Kidney epithelial cell (primary cell): Measurements from ENCODE around the gene GREM1. TPM values are rescaled to one million over a fixed set of nuclear protein-coding genes. Genes with fewer than 3 reads are reported as not detected.

Source experiments
- DNase-seq: peaks from one replicate; pipeline ENCODE4 v3.0.0-alpha.2; 2010; ENCODE audit warnings: low read depth
- H3K27me3 ChIP-seq: 2 replicates; pipeline ENCODE4 v1.6.0; 2011; ENCODE audit warnings: low read length; ENCODE audit not compliant: control insufficient read depth, insufficient read depth
- H3K36me3 ChIP-seq: 2 replicates; pipeline ENCODE4 v1.5.1; 2011; ENCODE audit warnings: low read length; ENCODE audit not compliant: control insufficient read depth, insufficient read depth
- H3K4me3 ChIP-seq: 2 replicates; pipeline ENCODE4 v1.5.1; 2011; ENCODE audit warnings: low read depth, mild to moderate bottlenecking, control low read depth, low read length
- total RNA-seq: library from RNA; depleted of rRNA; stranded (reverse); fragments of >200 nt; gene quantifications from 2 replicates; pipeline ENCODE4 v1.2.3, GENCODE V29; 2015
- TF ChIP-seq, protein P1 (sequence below): IDR thresholded peaks from 2 replicates; pipeline ENCODE4 v1.5.1; 2011; ENCODE audit warnings: mild to moderate bottlenecking, moderate library complexity, low read length, control low read depth, inconsistent platforms; ENCODE audit not compliant: insufficient read depth, poor library complexity, severe bottlenecking

GREM1 gene
- total RNA-seq, 1 donor from 2014 or later = 68.4 TPM

GRCh38 chr15:32700501-32701150 is 17.2 kb upstream of the GREM1 start:
- DNase-seq = no peak
- Histone ChIP-seq H3K27me3 (no peaks in the 10 kb centered on the region), H3K4me3 (no peak overlapping the region), H3K36me3 (no peaks in the 10 kb centered on the region)
- TF ChIP-seq, protein P1, sequence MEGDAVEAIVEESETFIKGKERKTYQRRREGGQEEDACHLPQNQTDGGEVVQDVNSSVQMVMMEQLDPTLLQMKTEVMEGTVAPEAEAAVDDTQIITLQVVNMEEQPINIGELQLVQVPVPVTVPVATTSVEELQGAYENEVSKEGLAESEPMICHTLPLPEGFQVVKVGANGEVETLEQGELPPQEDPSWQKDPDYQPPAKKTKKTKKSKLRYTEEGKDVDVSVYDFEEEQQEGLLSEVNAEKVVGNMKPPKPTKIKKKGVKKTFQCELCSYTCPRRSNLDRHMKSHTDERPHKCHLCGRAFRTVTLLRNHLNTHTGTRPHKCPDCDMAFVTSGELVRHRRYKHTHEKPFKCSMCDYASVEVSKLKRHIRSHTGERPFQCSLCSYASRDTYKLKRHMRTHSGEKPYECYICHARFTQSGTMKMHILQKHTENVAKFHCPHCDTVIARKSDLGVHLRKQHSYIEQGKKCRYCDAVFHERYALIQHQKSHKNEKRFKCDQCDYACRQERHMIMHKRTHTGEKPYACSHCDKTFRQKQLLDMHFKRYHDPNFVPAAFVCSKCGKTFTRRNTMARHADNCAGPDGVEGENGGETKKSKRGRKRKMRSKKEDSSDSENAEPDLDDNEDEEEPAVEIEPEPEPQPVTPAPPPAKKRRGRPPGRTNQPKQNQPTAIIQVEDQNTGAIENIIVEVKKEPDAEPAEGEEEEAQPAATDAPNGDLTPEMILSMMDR = no peak

GRCh38 chr15:32701863-32702262 is 15.9 kb upstream of the GREM1 start:
- H3K36me3 ChIP-seq = no peaks in the 10 kb centered on the region
- H3K4me3 ChIP-seq = no peak overlapping the region
- H3K27me3 ChIP-seq = no peaks in the 10 kb centered on the region
- TF ChIP-seq, protein P1 = no peak
- no peak for DNase-seq

DNA sequence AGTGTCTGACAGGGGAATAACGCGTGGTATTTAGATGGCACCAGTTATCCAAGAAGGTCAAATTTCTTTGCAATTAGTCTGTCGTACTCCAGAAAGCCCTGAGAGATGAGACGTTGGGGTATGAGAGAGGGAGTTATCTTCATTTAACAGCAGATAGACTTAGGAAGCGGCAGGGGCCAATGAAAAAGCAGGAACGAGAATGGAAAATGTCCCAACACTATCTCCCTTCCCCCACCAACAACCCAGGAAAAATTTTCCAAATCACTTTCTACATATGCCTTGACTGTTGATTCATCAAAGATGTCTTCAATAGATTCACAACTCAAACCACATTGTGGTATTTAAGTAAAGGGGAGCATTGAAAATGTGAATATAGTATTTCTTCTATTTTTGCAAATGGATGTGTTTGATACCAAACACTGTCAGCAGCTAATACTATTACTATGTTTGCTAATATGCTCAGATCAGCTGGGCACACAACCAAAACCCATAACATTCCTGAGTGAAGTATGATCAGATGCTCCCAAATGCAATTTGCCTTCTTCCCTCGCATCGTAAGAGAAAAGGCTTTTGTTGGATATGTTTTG is 13.3 kb upstream of the GREM1 start:
- Histone ChIP-seq H3K4me3 (no peak overlapping the region), H3K27me3 (no peaks in the 10 kb centered on the region), H3K36me3 (no peaks in the 10 kb centered on the region)
- no peak for DNase-seq
- TF ChIP-seq, protein P1 = no peak

DNA sequence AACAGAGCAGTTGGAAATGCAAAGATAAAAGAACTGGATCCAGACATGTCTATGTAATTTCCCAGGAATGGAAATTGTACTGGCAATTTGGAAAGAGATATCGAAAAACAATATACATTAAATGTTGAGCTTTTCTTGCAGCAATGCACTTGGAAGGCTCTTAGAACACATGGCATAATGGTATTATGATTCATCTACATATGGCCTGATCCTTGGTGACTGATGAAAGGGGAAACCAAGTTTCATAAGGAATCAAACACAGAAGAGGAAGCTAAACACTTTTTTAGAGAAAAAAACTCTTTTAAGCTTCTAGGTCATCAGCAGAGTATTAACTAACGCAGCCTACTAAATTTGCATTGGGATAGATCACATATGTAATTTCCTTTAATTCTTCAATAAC is 12.4 kb upstream of the GREM1 start:
- Histone ChIP-seq H3K36me3 (no peaks in the 10 kb centered on the region), H3K27me3 (no peaks in the 10 kb centered on the region), H3K4me3 (no peak overlapping the region)
- DNase-seq = no peak
- TF ChIP-seq, protein P1 = no peak

GRCh38 chr15:32706704-32707103 is 11.1 kb upstream of the GREM1 start:
- no peak overlapping the region for H3K4me3 ChIP-seq
- no peaks in the 10 kb centered on the region for H3K36me3 ChIP-seq
- H3K27me3 ChIP-seq = no peaks in the 10 kb centered on the region
- TF ChIP-seq, protein P1 = no peak
- no peak for DNase-seq

DNA sequence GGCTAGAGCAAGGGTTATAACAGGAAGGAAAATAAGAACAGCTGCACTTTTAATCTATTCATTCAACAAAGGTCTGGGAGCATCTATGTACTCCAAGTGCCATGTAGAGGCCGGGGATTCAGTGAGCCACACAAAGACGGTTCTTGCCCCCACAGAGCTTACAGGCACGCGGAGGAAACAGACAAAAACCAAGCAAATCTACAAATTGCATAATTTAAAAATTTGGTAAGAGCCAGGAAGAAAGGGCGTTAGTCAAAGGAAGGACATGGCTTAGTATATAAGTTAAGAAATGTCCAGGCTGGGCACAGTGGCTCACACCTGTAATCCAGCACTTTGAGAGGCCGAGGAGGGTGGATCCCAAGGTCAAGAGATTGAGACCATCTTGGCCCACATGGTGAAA is 10.4 kb upstream of the GREM1 start:
- Histone ChIP-seq H3K4me3 (no peak overlapping the region), H3K36me3 (no peaks in the 10 kb centered on the region), H3K27me3 (no peaks in the 10 kb centered on the region)
- no peak for DNase-seq
- TF ChIP-seq, protein P1 = no peak
